Activated B cell treated with CpG ODN at 0.5 μM for 24 hours (primary cell): ENCODE measurements around the gene PEX10. TPM values are rescaled to one million over a fixed set of nuclear protein-coding genes. Genes with fewer than 3 reads are reported as not detected.

Experiments used
- ATAC-seq: fragments of 200-7000 bp; cut with Tn5 transposase; one replicate; pipeline ENCODE4 v1.10.0; 2021; ENCODE audit warnings: low read depth, mild to moderate bottlenecking, moderate library complexity
- CTCF ChIA-PET: fragments of 350-600 bp; sonication (Branson Sonifier 250); formaldehyde crosslinking; loops from one replicate; lab custom pipeline; 2021; ENCODE audit warnings: antibody characterized with exemption; lab: Charles Lee
- POLR2A ChIA-PET: fragments of 350-600 bp; sonication (Branson Sonifier 250); formaldehyde crosslinking; loops from one replicate; lab custom pipeline; 2021; ENCODE audit warnings: antibody characterized with exemption; lab: Charles Lee
- DNase-seq: peaks from one replicate; pipeline ENCODE4 v3.0.0; 2022
- H3K27ac Mint-ChIP-seq: one replicate; pipeline ENCODE4 v1.8.0; 2020; ENCODE audit warnings: mixed read lengths
- H3K27me3 Mint-ChIP-seq: one replicate; pipeline ENCODE4 v1.8.0; 2021; ENCODE audit warnings: mixed read lengths
- H3K36me3 Mint-ChIP-seq: one replicate; pipeline ENCODE4 v1.8.0; 2021; ENCODE audit warnings: low read depth, mixed read lengths
- H3K4me1 Mint-ChIP-seq: one replicate; pipeline ENCODE4 v1.8.0; 2021; ENCODE audit warnings: mixed read lengths
- H3K4me3 Mint-ChIP-seq: one replicate; pipeline ENCODE4 v1.8.0; 2020; ENCODE audit warnings: mild to moderate bottlenecking, mixed read lengths
- H3K9me3 Mint-ChIP-seq: one replicate; pipeline ENCODE4 v1.8.0; 2020; ENCODE audit warnings: mixed read lengths
- intact Hi-C: fragments of 100-400 bp; cut with micrococcal nuclease; formaldehyde crosslinking; loops from one replicate; pipeline ENCODE4 v1.15.1; 2024
- total RNA-seq: library from RNA; stranded (reverse); gene quantifications from 2 replicates; pipeline ENCODE4 v1.2.3, GENCODE V29; 2022
- TF ChIP-seq, protein P1 (sequence below): fragments of 200-600 bp; IDR thresholded peaks from one replicate; pipeline ENCODE4 v1.8.0; 2022; ENCODE audit warnings: antibody characterized with exemption, mild to moderate bottlenecking

Gene PEX10
- total RNA-seq, 1 donor from 2014 or later: 18.9 TPM

DNA sequence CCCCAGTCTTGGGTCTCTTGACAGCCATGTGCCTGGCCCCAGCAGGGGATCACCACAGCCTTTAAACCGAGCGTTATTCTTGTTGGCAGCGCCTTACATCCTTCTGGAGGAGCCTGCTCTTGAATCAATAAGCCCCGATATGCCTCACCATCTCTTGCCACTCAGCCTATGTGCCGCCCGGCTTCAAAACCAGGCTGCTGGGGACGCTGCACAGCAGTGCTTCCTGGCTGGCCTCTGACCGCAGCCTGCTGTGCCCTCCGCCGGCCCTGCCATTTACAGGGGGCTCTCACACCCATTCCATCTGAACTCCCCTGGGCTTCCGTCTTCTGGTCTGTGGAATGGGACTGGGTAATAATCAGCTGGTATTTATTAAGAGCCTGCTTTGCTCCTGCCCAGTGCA is 3.0 kb upstream of the PEX10 start:
- Mint-ChIP-seq H3K4me1 (peaks cover 44% of the 10 kb centered on the region), H3K36me3 (peaks cover 2% of the 10 kb centered on the region), H3K27ac (peak overlapping the region; percentile 81), H3K27me3 (no peaks in the 10 kb centered on the region), H3K9me3 (no peaks in the 10 kb centered on the region), H3K4me3 (peak overlapping the region; percentile 77)
- intact Hi-C loops: loop anchor here (2.0 kb wide), 1 partner anchor 81 kb away; no protein-coding TSS in a partner anchor
- TF ChIP-seq, protein P1, sequence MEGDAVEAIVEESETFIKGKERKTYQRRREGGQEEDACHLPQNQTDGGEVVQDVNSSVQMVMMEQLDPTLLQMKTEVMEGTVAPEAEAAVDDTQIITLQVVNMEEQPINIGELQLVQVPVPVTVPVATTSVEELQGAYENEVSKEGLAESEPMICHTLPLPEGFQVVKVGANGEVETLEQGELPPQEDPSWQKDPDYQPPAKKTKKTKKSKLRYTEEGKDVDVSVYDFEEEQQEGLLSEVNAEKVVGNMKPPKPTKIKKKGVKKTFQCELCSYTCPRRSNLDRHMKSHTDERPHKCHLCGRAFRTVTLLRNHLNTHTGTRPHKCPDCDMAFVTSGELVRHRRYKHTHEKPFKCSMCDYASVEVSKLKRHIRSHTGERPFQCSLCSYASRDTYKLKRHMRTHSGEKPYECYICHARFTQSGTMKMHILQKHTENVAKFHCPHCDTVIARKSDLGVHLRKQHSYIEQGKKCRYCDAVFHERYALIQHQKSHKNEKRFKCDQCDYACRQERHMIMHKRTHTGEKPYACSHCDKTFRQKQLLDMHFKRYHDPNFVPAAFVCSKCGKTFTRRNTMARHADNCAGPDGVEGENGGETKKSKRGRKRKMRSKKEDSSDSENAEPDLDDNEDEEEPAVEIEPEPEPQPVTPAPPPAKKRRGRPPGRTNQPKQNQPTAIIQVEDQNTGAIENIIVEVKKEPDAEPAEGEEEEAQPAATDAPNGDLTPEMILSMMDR: no peak
- ChIA-PET POLR2A (interaction anchor here (0.7 to 5.7 kb wide), 10 partner anchors 24 to 282 kb away, joined by 3 to 57 read pairs (median 6); partner anchors contain the start of genes FAAP20, MORN1, PANK4 and PRXL2B), CTCF (interaction anchor here (0.7 to 2.4 kb wide), 9 partner anchors 133 to 1204 kb away, joined by 3 to 21 read pairs (median 4); partner anchors contain the start of gene FAAP20)
- no peak for ATAC-seq
- no peak for DNase-seq

- no peaks in the 10 kb centered on the region for H3K9me3 Mint-ChIP-seq
- POLR2A ChIA-PET: interaction anchor here (0.7 to 5.7 kb wide), 5 partner anchors 101 to 230 kb away, joined by 4 to 57 read pairs (median 6); partner anchors contain the start of genes FAAP20 and TNFRSF14
- H3K36me3 Mint-ChIP-seq: peaks cover 4% of the 10 kb centered on the region
- ATAC-seq (peak; percentile 23), DNase-seq (peak; percentile 76)
- peak overlapping the region; percentile 79 for H3K4me3 Mint-ChIP-seq
- peak overlapping the region; percentile 73 for H3K27ac Mint-ChIP-seq
- H3K4me1 Mint-ChIP-seq: peaks cover 45% of the 10 kb centered on the region
- H3K27me3 Mint-ChIP-seq: no peaks in the 10 kb centered on the region
- intact Hi-C loops: loop anchor here (1.0 to 5.0 kb wide), 4 partner anchors 82 to 1078 kb away; no protein-coding TSS in a partner anchor
- CTCF ChIA-PET: interaction anchor here (0.6 to 2.4 kb wide), 4 partner anchors 10 to 372 kb away, joined by 3 to 21 read pairs (median 13); partner anchors contain the start of gene FAAP20
- TF ChIP-seq, protein P1: peak; percentile 59
These were observed 2.1 kb upstream of the PEX10 start for GRCh38 chr1:2414297-2414958.

GRCh38 chr1:2413495-2414296 is 1.3 kb upstream of the PEX10 start:
- peaks cover 11% of the 10 kb centered on the region for H3K36me3 Mint-ChIP-seq
- no peaks in the 10 kb centered on the region for H3K27me3 Mint-ChIP-seq
- DNase-seq (peak; percentile 28), ATAC-seq (no peak)
- peak overlapping the region; percentile 73 for H3K27ac Mint-ChIP-seq
- peaks cover 45% of the 10 kb centered on the region for H3K4me1 Mint-ChIP-seq
- H3K9me3 Mint-ChIP-seq: no peaks in the 10 kb centered on the region
- intact Hi-C loops: loop anchor here (1.0 to 5.0 kb wide), 5 partner anchors 83 to 1079 kb away; no protein-coding TSS in a partner anchor
- ChIA-PET POLR2A (interaction anchor here (1.0 to 5.7 kb wide), 7 partner anchors 26 to 219 kb away, joined by 3 to 57 read pairs (median 4); partner anchors contain the start of genes FAAP20 and TNFRSF14), CTCF (interaction anchor here (0.7 to 2.4 kb wide), 5 partner anchors 134 to 373 kb away, joined by 3 to 21 read pairs (median 4); no protein-coding TSS in a partner anchor)
- TF ChIP-seq, protein P1: no peak
- H3K4me3 Mint-ChIP-seq: peak overlapping the region; percentile 79

DNA sequence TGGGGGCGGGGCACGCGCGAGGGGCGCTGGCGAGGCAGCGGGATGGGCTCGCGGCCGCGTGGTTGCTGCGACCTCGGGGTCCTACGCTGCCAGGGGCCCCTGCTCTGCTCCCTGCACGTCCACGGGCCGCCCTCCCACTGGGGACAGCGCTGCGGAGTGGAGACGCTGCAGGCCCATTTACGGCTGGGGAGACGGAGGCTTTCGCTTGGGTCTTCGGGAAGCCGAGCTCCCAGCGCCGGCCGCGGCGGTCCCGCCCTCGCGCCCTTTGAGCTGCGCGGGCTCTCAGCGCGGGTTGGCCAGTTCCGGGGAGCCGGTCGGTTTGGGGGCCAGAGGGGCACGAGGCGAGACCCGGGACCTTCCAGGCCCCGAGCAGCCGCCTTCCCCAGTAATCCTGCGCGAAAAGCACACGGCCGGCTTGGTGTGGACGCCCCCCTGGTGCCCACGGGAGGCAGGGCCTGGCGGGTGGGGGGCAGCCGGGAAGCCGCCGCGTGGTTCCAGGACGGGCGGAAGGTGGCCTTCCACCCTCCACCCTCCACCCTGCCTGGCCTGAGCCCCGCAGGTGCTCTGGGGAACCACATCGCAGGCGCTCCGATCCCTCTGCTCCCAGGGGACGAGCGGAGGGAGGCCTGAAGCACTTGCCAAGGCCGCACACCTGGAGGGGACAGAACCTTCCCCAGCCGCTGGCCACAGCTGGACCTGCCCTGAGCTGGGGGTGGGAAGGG is 570 bp upstream of the PEX10 start:
- no peaks in the 10 kb centered on the region for H3K9me3 Mint-ChIP-seq

More for the DNA sequence above, 570 bp upstream of the PEX10 start:
- Mint-ChIP-seq H3K4me1 (peaks cover 45% of the 10 kb centered on the region), H3K36me3 (peaks cover 15% of the 10 kb centered on the region), H3K27ac (peak overlapping the region; percentile 71), H3K4me3 (peak overlapping the region; percentile 83), H3K27me3 (no peaks in the 10 kb centered on the region)
- ATAC-seq: peak; percentile 19
- TF ChIP-seq, protein P1: no peak
- ChIA-PET CTCF (interaction anchor here (0.7 to 1.3 kb wide), 3 partner anchors 134 to 374 kb away, joined by 3 to 4 read pairs (median 3); no protein-coding TSS in a partner anchor), POLR2A (interaction anchor here (1.0 to 5.7 kb wide), 7 partner anchors 25 to 218 kb away, joined by 3 to 57 read pairs (median 4); partner anchors contain the start of genes FAAP20 and TNFRSF14)
- peak; percentile 44 for DNase-seq
- intact Hi-C loops: loop anchor here (1.0 to 5.0 kb wide), 7 partner anchors 22 to 1079 kb away; partner anchors contain the start of genes MORN1, PANK4, PRXL2B and RER1
